MM.1S (cell line): ENCODE results near the gene MAGI3.

Experiments used
- EZH2 ChIP-seq: fragments of 300-600 bp; sonication (generic); optimal IDR thresholded peaks from 2 replicates; pipeline ENCODE3; 2017; ENCODE audit warnings: low read depth, mild to moderate bottlenecking, antibody characterized with exemption, low read length, mixed read lengths
- EZH2phosphoT487 ChIP-seq: fragments of 300-600 bp; sonication (generic); IDR thresholded peaks from 2 replicates; pipeline ENCODE4 v1.6.1; 2018; ENCODE audit warnings: antibody characterized with exemption, low read length

DNA sequence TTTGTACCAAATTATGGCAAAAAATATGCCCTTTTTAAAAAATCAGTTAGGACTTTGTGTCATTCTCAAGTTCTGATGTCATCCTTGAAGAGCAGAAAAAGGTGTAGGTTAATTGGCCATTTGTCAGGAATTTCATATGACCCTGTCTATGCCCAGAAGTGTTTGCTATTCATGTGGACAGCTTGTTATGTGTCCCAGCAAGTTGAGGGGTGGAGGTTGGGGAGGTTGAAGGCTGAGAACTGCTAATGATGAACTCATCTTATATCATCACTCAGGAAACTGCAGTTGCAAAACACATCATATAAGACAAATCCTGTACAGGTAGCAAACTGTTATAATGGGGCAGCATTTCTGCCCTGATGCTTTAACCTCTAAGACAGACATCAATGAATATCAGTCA lies 262.5 kb downstream of the MAGI3 start:
- TF ChIP-seq EZH2, result no peak
- no peak for TF ChIP-seq EZH2phosphoT487
